22Rv1 (cell line): ENCODE results near the gene C1orf159.
"Not testable (repeated sequence)": the region's sequence is repeated elsewhere in the genome, so short reads cannot be mapped to it uniquely, and the experiment has no call there.

Experiments used
- CTCF ChIP-seq: fragments of 450-650 bp; IDR thresholded peaks from 2 replicates; pipeline ENCODE4 v1.5.1; 2017; ENCODE audit warnings: mild to moderate bottlenecking
- ZFX ChIP-seq: fragments of 450-650 bp; IDR thresholded peaks from 2 replicates; pipeline ENCODE4 v1.6.1; 2017; ENCODE audit warnings: antibody characterized with exemption, borderline replicate concordance

- TF ChIP-seq CTCF, ZFX: not testable (repeated sequence)
These were observed 19.8 kb downstream of the C1orf159 start for GRCh38 chr1:1096136-1096535.
